Fibroblast of lung (primary cell): ENCODE results near the gene POLA1. TPM values are rescaled to one million over a fixed set of nuclear protein-coding genes. Genes with fewer than 3 reads are reported as not detected.

Source experiments
- DNase-seq, 2 donors: peaks; one replicate each; pipeline versions ENCODE4 v3.0.0 to v3.0.0-alpha.2; 2010; ENCODE audit warnings: low read depth in 2 of 2
- H2AFZ ChIP-seq: 2 replicates; pipeline ENCODE4 v1.5.1; 2012; ENCODE audit warnings: low read length, control low read depth, inconsistent platforms
- H3K27ac ChIP-seq: 2 replicates; pipeline ENCODE4 v1.5.1; 2011; ENCODE audit warnings: low read length, control low read depth; ENCODE audit not compliant: insufficient read depth
- H3K27me3 ChIP-seq: 2 replicates; pipeline ENCODE4 v1.5.1; 2011; ENCODE audit warnings: mild to moderate bottlenecking, low read length; ENCODE audit not compliant: control insufficient read depth, insufficient read depth
- H3K36me3 ChIP-seq: 2 replicates; pipeline ENCODE4 v1.5.1; 2011; ENCODE audit warnings: low read length; ENCODE audit not compliant: control insufficient read depth, insufficient read depth
- H3K4me1 ChIP-seq: 2 replicates; pipeline ENCODE4 v1.5.1; 2011; ENCODE audit warnings: low read length; ENCODE audit not compliant: control insufficient read depth, insufficient read depth; ENCODE audit errors: extremely low read depth
- H3K4me2 ChIP-seq: 2 replicates; pipeline ENCODE4 v1.5.1; 2011; ENCODE audit warnings: low read length, control low read depth; ENCODE audit not compliant: insufficient read depth; ENCODE audit errors: extremely low read depth
- H3K4me3 ChIP-seq, 4 experiments: fragments of 200-600 bp in 1 of 4; sonication (generic) in 1 of 4; replicated peaks in 1 of 4; 2 replicates each; pipeline ENCODE4 v1.5.1; 2011 to 2016; ENCODE audit warnings: low read length in 4 of 4, low read depth in 3 of 4, mild to moderate bottlenecking in 3 of 4, control low read depth in 2 of 4, inconsistent platforms in 1 of 4, mixed read lengths in 1 of 4; ENCODE audit not compliant: insufficient read depth in 1 of 4; ENCODE audit errors: control extremely low read depth in 1 of 4
- H3K79me2 ChIP-seq: 2 replicates; pipeline ENCODE4 v1.5.1; 2012; ENCODE audit warnings: mild to moderate bottlenecking, low read length, inconsistent platforms; ENCODE audit not compliant: control insufficient read depth, insufficient read depth
- H3K9ac ChIP-seq: 2 replicates; pipeline ENCODE4 v1.5.1; 2011; ENCODE audit warnings: mild to moderate bottlenecking, low read length, control low read depth; ENCODE audit not compliant: insufficient read depth
- H3K9me3 ChIP-seq: 2 replicates; pipeline ENCODE4 v1.5.1; 2012; ENCODE audit warnings: low read depth, low read length; ENCODE audit not compliant: control insufficient read depth, insufficient read depth
- H4K20me1 ChIP-seq: 2 replicates; pipeline ENCODE4 v1.5.1; 2011; ENCODE audit warnings: low read length; ENCODE audit not compliant: control insufficient read depth, insufficient read depth; ENCODE audit errors: extremely low read depth
- CTCF ChIP-seq, 2 donors: IDR thresholded peaks in 1 of 2; conservative IDR thresholded peaks in 1 of 2; 1 replicate in 1 of 2; 2 replicates in 1 of 2; pipeline ENCODE4 v1.5.1; 2011 to 2012; ENCODE audit warnings: low read length in 2 of 2, control low read depth in 1 of 2, inconsistent platforms in 1 of 2, low read depth in 1 of 2, mild to moderate bottlenecking in 1 of 2
- EZH2 ChIP-seq: IDR thresholded peaks from 2 replicates; pipeline ENCODE4 v1.5.1; 2012; ENCODE audit warnings: low read length, control low read depth, mild to moderate bottlenecking; ENCODE audit errors: missing control alignments
- polyA plus RNA-seq, 2 donors: library from polyadenylated mRNA; depleted of rRNA in 1 of 2; stranded (reverse) in 1 of 2; unstranded in 1 of 2; fragments of >200 nt; gene quantifications; 2 replicates each; pipeline ENCODE4 v1.2.1, GENCODE V29; 2011 to 2012; ENCODE audit warnings: missing spikeins in 1 of 2
- total RNA-seq: library from RNA; depleted of rRNA; stranded (reverse); fragments of >200 nt; gene quantifications from 2 replicates; pipeline ENCODE4 v1.2.1, GENCODE V29; 2014

The POLA1 gene
- total and polyA plus RNA-seq, 2 donors (not counting 1 experiment from before 2014, with no cell fraction given), result 1.7 to 9.2 TPM

GRCh38 chrX:24961809-24962208 lies 268.1 kb downstream of the POLA1 start:
- H3K4me1 ChIP-seq, result no peaks in the 10 kb centered on the region
- no peaks in the 10 kb centered on the region for H4K20me1 ChIP-seq
- no peak overlapping the region for H3K9ac ChIP-seq
- H3K27me3 ChIP-seq, result no peaks in the 10 kb centered on the region
- no peak overlapping the region for H3K27ac ChIP-seq
- H3K79me2 ChIP-seq, result no peaks in the 10 kb centered on the region
- H3K4me2 ChIP-seq, result no peak overlapping the region
- H2AFZ ChIP-seq, result no peak overlapping the region
- H3K9me3 ChIP-seq, result no peaks in the 10 kb centered on the region
- H3K4me3 ChIP-seq, result no peak overlapping the region
- no peaks in the 10 kb centered on the region for H3K36me3 ChIP-seq
- no peak for TF ChIP-seq CTCF (conservative IDR thresholded peaks at IDR 0.05 in 1 of 2, IDR thresholded peaks at IDR 0.05 in 1 of 2; ENCODE audit: low read depth in 1 of 2, low read length in 2 of 2)
- TF ChIP-seq EZH2, result no peak
- no peak for DNase-seq

GRCh38 chrX:24963823-24964222 lies 270.1 kb downstream of the POLA1 start:
- H3K27ac ChIP-seq, result no peak overlapping the region
- H3K9me3 ChIP-seq, result no peaks in the 10 kb centered on the region
- H3K36me3 ChIP-seq, result no peaks in the 10 kb centered on the region
- no peak for TF ChIP-seq CTCF (conservative IDR thresholded peaks at IDR 0.05 in 1 of 2, IDR thresholded peaks at IDR 0.05 in 1 of 2; ENCODE audit: low read depth in 1 of 2, low read length in 2 of 2)
- no peak for TF ChIP-seq EZH2
- no peak overlapping the region for H3K4me3 ChIP-seq
- no peaks in the 10 kb centered on the region for H3K27me3 ChIP-seq
- H4K20me1 ChIP-seq, result no peaks in the 10 kb centered on the region
- H3K79me2 ChIP-seq, result no peaks in the 10 kb centered on the region
- no peak overlapping the region for H3K9ac ChIP-seq
- no peak overlapping the region for H3K4me2 ChIP-seq
- H3K4me1 ChIP-seq, result no peaks in the 10 kb centered on the region
- no peak overlapping the region for H2AFZ ChIP-seq
- DNase-seq, result peak in 1 of 2 donors; percentile 17

- DNase-seq, result no peak
- Histone ChIP-seq H3K4me1 (no peaks in the 10 kb centered on the region), H4K20me1 (no peaks in the 10 kb centered on the region)
Observed at GRCh38 chrX:24965372-24965771, 271.7 kb downstream of the POLA1 start.

More at GRCh38 chrX:24965372-24965771, 271.7 kb downstream of the POLA1 start:
- Histone ChIP-seq H3K36me3 (no peaks in the 10 kb centered on the region), H3K9ac (no peak overlapping the region), H3K79me2 (no peaks in the 10 kb centered on the region), H3K9me3 (no peaks in the 10 kb centered on the region), H3K27ac (no peak overlapping the region), H3K4me2 (no peak overlapping the region), H2AFZ (no peak overlapping the region), H3K27me3 (no peaks in the 10 kb centered on the region), H3K4me3 (no peak overlapping the region)
- TF ChIP-seq EZH2 (no peak), CTCF (conservative IDR thresholded peaks at IDR 0.05 in 1 of 2, IDR thresholded peaks at IDR 0.05 in 1 of 2; ENCODE audit: low read depth in 1 of 2, low read length in 2 of 2) (no peak)
